HG02623 (cell line): ENCODE results near the gene CAPN11.

Source experiments
- ATAC-seq: cut with Tn5 transposase; IDR thresholded peaks from one replicate; pipeline ENCODE4 v1.9.1; 2021; ENCODE audit warnings: moderate library complexity; ENCODE audit not compliant: unreplicated experiment

The CAPN11 gene

GRCh38 chr6:44158770-44159228 lies at the start of gene CAPN11:
TSS of gene CAPN11 (plus strand) at chr6:44158820. CDS start at chr6:44158849, 29 bp downstream.
- no peak for ATAC-seq

GRCh38 chr6:44109212-44109611 lies 49.4 kb upstream of the CAPN11 start:
- ATAC-seq = no peak

GRCh38 chr6:44110005-44110676 lies 48.5 kb upstream of the CAPN11 start:
- ATAC-seq = no peak

GRCh38 chr6:44110966-44111365 lies 47.7 kb upstream of the CAPN11 start:
- no peak for ATAC-seq

GRCh38 chr6:44111434-44112417 lies 46.9 kb upstream of the CAPN11 start:
- ATAC-seq = no peak

- ATAC-seq = no peak
Measured at GRCh38 chr6:44113414-44113813, 45.2 kb upstream of the CAPN11 start.

GRCh38 chr6:44115866-44116265 lies 42.8 kb upstream of the CAPN11 start:
- no peak for ATAC-seq

GRCh38 chr6:44116641-44117382 lies 41.8 kb upstream of the CAPN11 start:
- ATAC-seq = no peak

- no peak for ATAC-seq
Measured at GRCh38 chr6:44117397-44118128, 41.1 kb upstream of the CAPN11 start.

- ATAC-seq = no peak
Measured at GRCh38 chr6:44119704-44120262, 38.8 kb upstream of the CAPN11 start.

- no peak for ATAC-seq
Measured at GRCh38 chr6:44120692-44121443, 37.8 kb upstream of the CAPN11 start.

GRCh38 chr6:44122801-44123200 lies 35.8 kb upstream of the CAPN11 start:
- no peak for ATAC-seq

GRCh38 chr6:44123544-44123943 lies 35.1 kb upstream of the CAPN11 start:
- ATAC-seq = no peak

- ATAC-seq = peak; percentile 39
Measured at GRCh38 chr6:44126320-44127149, 32.1 kb upstream of the CAPN11 start.

- peak; percentile 65 for ATAC-seq
Measured at GRCh38 chr6:44127186-44128019, 31.2 kb upstream of the CAPN11 start, which contains the start of the genes MRPL14 and TMEM63B. TSS of gene MRPL14 (minus strand) at chr6:44127452. CDS start at chr6:44116611, 10,841 bp downstream. TSS of gene TMEM63B (plus strand) at chr6:44127554. CDS start at chr6:44134585, 7,031 bp downstream.

- no peak for ATAC-seq
Measured at GRCh38 chr6:44128020-44128917, 30.4 kb upstream of the CAPN11 start.
